HepG2 (cell line): ENCODE measurements around the gene B9D2. TPM values are rescaled to one million over a fixed set of nuclear protein-coding genes. Genes with fewer than 3 reads are reported as not detected.
A peak's percentile ranks its signal among the peaks of the same experiment; 100 is the strongest.

Experiments
- EEA1 ChIP-seq: sonication (generic); formaldehyde crosslinking; IDR thresholded peaks from 2 replicates; pipeline ENCODE4 v1.5.1; 2020; ENCODE audit warnings: mild to moderate bottlenecking, missing genetic modification reagents, borderline replicate concordance
- ELF3 ChIP-seq: IDR thresholded peaks from 2 replicates; pipeline ENCODE4 v1.6.1; 2016; ENCODE audit warnings: missing genetic modification reagents, missing compliant biosample characterization
- FUBP1 ChIP-seq: sonication (generic); formaldehyde crosslinking; IDR thresholded peaks from 2 replicates; pipeline ENCODE4 v1.5.1; 2020; ENCODE audit warnings: missing genetic modification reagents, mild to moderate bottlenecking, borderline replicate concordance
- IRF2 ChIP-seq: IDR thresholded peaks from 2 replicates; pipeline ENCODE4 v1.6.1; 2018; ENCODE audit warnings: missing genetic modification reagents, missing compliant biosample characterization
- MAX ChIP-seq: IDR thresholded peaks from 2 replicates; pipeline ENCODE4 v1.6.1; 2012; ENCODE audit warnings: inconsistent platforms
- NCOA1 ChIP-seq: sonication (generic); formaldehyde crosslinking; IDR thresholded peaks from 2 replicates; pipeline ENCODE4 v1.9.0; 2021; ENCODE audit warnings: missing genetic modification reagents
- NR3C1 ChIP-seq: sonication (generic); formaldehyde crosslinking; IDR thresholded peaks from 2 replicates; pipeline ENCODE4 v1.4.0; 2020; ENCODE audit warnings: missing genetic modification reagents
- PHF5A ChIP-seq: IDR thresholded peaks from one replicate; pipeline ENCODE4 v1.6.1; 2018; ENCODE audit warnings: low read depth, missing genetic modification reagents; ENCODE audit not compliant: unreplicated experiment
- TEAD2 ChIP-seq: sonication (generic); formaldehyde crosslinking; IDR thresholded peaks from 2 replicates; pipeline ENCODE4 v1.9.0; 2021; ENCODE audit warnings: missing genetic modification reagents
- ZBED4 ChIP-seq: sonication (generic); formaldehyde crosslinking; IDR thresholded peaks from 2 replicates; pipeline ENCODE4 v1.4.0; 2020; ENCODE audit warnings: missing genetic modification reagents, borderline replicate concordance
- ZC3H13 ChIP-seq: sonication (generic); formaldehyde crosslinking; IDR thresholded peaks from 2 replicates; pipeline ENCODE4 v1.8.1; 2023; ENCODE audit warnings: mild to moderate bottlenecking, missing genetic modification reagents, moderate library complexity
- ZNF234 ChIP-seq: sonication (generic); formaldehyde crosslinking; conservative IDR thresholded peaks from 2 replicates; pipeline ENCODE4 v1.5.1; 2020; ENCODE audit warnings: mild to moderate bottlenecking, missing genetic modification reagents
- ZNF329 ChIP-seq: sonication (generic); formaldehyde crosslinking; IDR thresholded peaks from 2 replicates; pipeline ENCODE4 v1.9.0; 2021; ENCODE audit warnings: low read depth, mild to moderate bottlenecking, missing genetic modification reagents
- ZNF704 ChIP-seq: sonication (generic); formaldehyde crosslinking; IDR thresholded peaks from 2 replicates; pipeline ENCODE4 v1.8.1; 2023; ENCODE audit warnings: mild to moderate bottlenecking, inconsistent platforms, moderate library complexity, missing genetic modification reagents, borderline replicate concordance
- ZNF777 ChIP-seq: sonication (generic); formaldehyde crosslinking; IDR thresholded peaks from 2 replicates; pipeline ENCODE4 v1.4.0; 2020; ENCODE audit warnings: missing genetic modification reagents
- polyA plus RNA-seq, 8 experiments: library from polyadenylated mRNA; depleted of rRNA in 3 of 8; stranded (reverse) in 7 of 8; unstranded in 1 of 8; fragments of >200 nt; fragmentation: Illumina TruSeq in 4 of 8; extraction: Trizol in 4 of 8; gene quantifications; 2 replicates each; pipeline versions ENCODE4 v1.2.1 to v1.2.3, GENCODE V29; 2011 to 2016; ENCODE audit warnings: low read depth in 4 of 8, missing spikeins in 1 of 8, mixed read lengths in 1 of 8; ENCODE audit not compliant: insufficient read depth in 1 of 8
- total RNA-seq, 5 experiments: library from RNA; depleted of rRNA; stranded (reverse); fragments of >200 nt; fragmentation: Illumina TruSeq; extraction: Trizol; gene quantifications; 2 replicates each; pipeline ENCODE4 v1.2.3, GENCODE V29; 2016; ENCODE audit warnings: low read depth in 1 of 5
- TF ChIP-seq, protein P1 (sequence below): sonication (generic); formaldehyde crosslinking; IDR thresholded peaks from 2 replicates; pipeline ENCODE4 v1.5.0; 2020; ENCODE audit warnings: missing genetic modification reagents

Gene B9D2
- total and polyA plus RNA-seq, 2 of the 13 experiments (the other 11 are each of a cell fraction or from before 2014, with no cell fraction given) = 3.1 to 4.4 TPM

DNA sequence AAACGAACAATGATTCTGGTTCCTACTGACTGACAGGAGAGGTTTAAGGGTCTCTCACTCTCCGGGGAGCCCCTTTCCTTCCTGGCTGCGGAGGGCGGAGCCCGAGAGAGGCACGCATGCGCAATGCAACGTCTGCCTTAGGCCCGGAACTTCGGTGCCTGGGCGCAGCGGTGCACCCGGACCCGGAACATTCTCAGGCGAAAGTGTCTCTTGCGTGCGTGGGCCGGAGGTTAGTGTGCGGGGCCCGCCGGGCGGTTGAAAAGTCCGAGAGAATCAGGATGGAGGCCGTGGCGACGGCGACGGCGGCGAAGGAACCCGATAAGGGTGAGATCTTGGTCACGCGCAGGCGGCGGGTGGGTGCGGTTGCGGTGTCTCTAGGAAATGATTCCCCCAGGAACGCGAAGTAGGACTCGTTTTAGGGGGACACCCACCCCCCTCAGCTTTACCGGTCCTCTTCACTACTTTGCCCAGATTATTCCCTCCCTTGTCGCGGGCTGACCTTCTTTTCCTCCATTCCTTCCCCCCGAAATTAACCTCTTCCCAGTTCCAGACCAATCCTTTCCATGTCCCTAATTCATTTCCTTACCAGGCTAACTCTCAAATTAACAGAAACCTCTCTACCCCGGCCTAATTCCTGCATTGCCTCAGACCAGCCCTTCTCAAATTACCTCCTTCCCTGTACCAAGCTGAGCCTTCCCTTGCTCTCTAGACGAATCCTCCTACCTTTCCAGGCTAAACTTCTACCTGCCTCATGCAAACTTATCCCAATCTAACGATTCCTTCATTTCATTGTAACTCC is 53.7 kb downstream of the B9D2 start, which contains the start of gene CCDC97 (continued):
- TF ChIP-seq NR3C1 (CRISPR knock-in tag) (no peak), TEAD2 (no peak), NCOA1 (0 out of 2 replicates have a peak, but pooled peaks have one; percentile 23), MAX (peak; percentile 50; the same call in 1 of the 2 replicates), FUBP1 (no peak), ELF3 (CRISPR knock-in tag) (peak; percentile 92), ZNF704 (no peak), ZBED4 (peak; percentile 77), IRF2 (CRISPR knock-in tag) (peak; percentile 71), ZNF777 (CRISPR knock-in tag) (no peak; the same call in 1 of the 2 replicates), PHF5A (CRISPR knock-in tag) (peak; percentile 27), EEA1 (CRISPR knock-in tag) (no peak), ZNF329 (CRISPR knock-in tag) (no peak), ZC3H13 (peak; percentile 40; the same call in 1 of the 2 replicates), ZNF234 (CRISPR knock-in tag) (no peak)
- TF ChIP-seq, protein P1, sequence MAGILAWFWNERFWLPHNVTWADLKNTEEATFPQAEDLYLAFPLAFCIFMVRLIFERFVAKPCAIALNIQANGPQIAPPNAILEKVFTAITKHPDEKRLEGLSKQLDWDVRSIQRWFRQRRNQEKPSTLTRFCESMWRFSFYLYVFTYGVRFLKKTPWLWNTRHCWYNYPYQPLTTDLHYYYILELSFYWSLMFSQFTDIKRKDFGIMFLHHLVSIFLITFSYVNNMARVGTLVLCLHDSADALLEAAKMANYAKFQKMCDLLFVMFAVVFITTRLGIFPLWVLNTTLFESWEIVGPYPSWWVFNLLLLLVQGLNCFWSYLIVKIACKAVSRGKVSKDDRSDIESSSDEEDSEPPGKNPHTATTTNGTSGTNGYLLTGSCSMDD (CRISPR knock-in tag) = peak; percentile 79; the same call in 1 of the 2 replicates
